ENCODE results near the gene DTX1. TPM values are rescaled to one million over a fixed set of nuclear protein-coding genes. Genes with fewer than 3 reads are reported as not detected.

Gene DTX1
- total RNA-seq, 1 experiment from 2014 or later, result 0.44 TPM

DNA sequence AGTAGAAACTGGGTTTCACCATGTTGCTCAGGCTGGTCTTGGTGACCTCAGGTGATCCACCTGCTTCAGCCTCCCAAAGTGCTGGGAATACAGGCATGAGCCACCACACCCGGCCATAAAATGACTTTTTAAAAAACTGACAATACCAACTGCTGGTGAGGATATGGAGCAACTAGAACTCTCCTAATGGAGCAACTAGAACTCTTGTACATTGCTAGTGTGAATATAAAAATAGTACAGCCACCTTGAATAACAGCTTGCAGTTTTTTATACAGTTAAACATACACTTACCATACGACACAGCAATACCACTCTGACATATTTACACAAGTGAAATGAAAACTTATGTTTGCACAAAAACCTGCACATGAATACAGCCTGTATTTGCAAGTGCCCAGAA lies 90.5 kb downstream of the DTX1 start:
- H3K27ac ChIP-seq (ENCODE audit: low read length), result no peak overlapping the region
- CTCF ChIA-PET, result no interaction called here
- H3K4me1 ChIP-seq (ENCODE audit: control insufficient read depth, insufficient read depth, low read length), result peaks cover 15% of the 10 kb centered on the region
- no peaks in the 10 kb centered on the region for H3K36me3 ChIP-seq (ENCODE audit: control insufficient read depth, insufficient read depth, low read length)
- intact Hi-C loops (cut with micrococcal nuclease; ENCODE audit: unreplicated experiment) (no loop called here), in situ Hi-C loops (cut with HindIII; ENCODE audit: low pct_unique_long_range_greater_than_20kb, low sequenced_read_pairs) (no loop called here)
- ATAC-seq (no peak), DNase-seq (ENCODE audit: low read depth, low spot score) (no peak)
- POLR2A ChIA-PET, result no interaction called here
- no peak overlapping the region for H3K4me3 ChIP-seq (ENCODE audit: low read depth in 2 of 2, low read length in 2 of 2)
- TF ChIP-seq, protein P1, sequence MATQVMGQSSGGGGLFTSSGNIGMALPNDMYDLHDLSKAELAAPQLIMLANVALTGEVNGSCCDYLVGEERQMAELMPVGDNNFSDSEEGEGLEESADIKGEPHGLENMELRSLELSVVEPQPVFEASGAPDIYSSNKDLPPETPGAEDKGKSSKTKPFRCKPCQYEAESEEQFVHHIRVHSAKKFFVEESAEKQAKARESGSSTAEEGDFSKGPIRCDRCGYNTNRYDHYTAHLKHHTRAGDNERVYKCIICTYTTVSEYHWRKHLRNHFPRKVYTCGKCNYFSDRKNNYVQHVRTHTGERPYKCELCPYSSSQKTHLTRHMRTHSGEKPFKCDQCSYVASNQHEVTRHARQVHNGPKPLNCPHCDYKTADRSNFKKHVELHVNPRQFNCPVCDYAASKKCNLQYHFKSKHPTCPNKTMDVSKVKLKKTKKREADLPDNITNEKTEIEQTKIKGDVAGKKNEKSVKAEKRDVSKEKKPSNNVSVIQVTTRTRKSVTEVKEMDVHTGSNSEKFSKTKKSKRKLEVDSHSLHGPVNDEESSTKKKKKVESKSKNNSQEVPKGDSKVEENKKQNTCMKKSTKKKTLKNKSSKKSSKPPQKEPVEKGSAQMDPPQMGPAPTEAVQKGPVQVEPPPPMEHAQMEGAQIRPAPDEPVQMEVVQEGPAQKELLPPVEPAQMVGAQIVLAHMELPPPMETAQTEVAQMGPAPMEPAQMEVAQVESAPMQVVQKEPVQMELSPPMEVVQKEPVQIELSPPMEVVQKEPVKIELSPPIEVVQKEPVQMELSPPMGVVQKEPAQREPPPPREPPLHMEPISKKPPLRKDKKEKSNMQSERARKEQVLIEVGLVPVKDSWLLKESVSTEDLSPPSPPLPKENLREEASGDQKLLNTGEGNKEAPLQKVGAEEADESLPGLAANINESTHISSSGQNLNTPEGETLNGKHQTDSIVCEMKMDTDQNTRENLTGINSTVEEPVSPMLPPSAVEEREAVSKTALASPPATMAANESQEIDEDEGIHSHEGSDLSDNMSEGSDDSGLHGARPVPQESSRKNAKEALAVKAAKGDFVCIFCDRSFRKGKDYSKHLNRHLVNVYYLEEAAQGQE (IDR thresholded peaks at IDR 0.05; ENCODE audit: insufficient read depth in 1 of 2, low read depth in 2 of 2, low read length in 1 of 2), result no peak
- no peak for TF ChIP-seq SIN3A (IDR thresholded peaks at IDR 0.05; ENCODE audit: borderline replicate concordance, insufficient read depth, low read depth, low read length)
- no peak for TF ChIP-seq TCF7L2 (IDR thresholded peaks at IDR 0.05; ENCODE audit: low read depth, low read length)
- no peak for TF ChIP-seq POLR2AphosphoS5 (IDR thresholded peaks at IDR 0.05; ENCODE audit: low read depth, low read length)
- TF ChIP-seq, protein P2, sequence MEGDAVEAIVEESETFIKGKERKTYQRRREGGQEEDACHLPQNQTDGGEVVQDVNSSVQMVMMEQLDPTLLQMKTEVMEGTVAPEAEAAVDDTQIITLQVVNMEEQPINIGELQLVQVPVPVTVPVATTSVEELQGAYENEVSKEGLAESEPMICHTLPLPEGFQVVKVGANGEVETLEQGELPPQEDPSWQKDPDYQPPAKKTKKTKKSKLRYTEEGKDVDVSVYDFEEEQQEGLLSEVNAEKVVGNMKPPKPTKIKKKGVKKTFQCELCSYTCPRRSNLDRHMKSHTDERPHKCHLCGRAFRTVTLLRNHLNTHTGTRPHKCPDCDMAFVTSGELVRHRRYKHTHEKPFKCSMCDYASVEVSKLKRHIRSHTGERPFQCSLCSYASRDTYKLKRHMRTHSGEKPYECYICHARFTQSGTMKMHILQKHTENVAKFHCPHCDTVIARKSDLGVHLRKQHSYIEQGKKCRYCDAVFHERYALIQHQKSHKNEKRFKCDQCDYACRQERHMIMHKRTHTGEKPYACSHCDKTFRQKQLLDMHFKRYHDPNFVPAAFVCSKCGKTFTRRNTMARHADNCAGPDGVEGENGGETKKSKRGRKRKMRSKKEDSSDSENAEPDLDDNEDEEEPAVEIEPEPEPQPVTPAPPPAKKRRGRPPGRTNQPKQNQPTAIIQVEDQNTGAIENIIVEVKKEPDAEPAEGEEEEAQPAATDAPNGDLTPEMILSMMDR (IDR thresholded peaks at IDR 0.05), result no peak
- no peaks in the 10 kb centered on the region for H3K27me3 ChIP-seq (ENCODE audit: control insufficient read depth, insufficient read depth, low read length)
- no peaks in the 10 kb centered on the region for H3K9me3 ChIP-seq (ENCODE audit: control insufficient read depth, insufficient read depth, low read depth, low read length)
- BruUV-seq (replicated peaks), result no TSS peak

Other genes with a start within 250 kb of the DTX1 start
- 4.5 TPM for gene OAS1, start 149.8 kb upstream of the DTX1 start, total RNA-seq (2021; ENCODE audit: unreplicated experiment)
- 33.3 TPM for gene OAS3, start 118.3 kb upstream of the DTX1 start, total RNA-seq (2021; ENCODE audit: unreplicated experiment)
- gene OAS2, start 78.2 kb upstream of the DTX1 start, total RNA-seq (2021; ENCODE audit: unreplicated experiment), result 2.7 TPM
- 0.28 TPM for gene RASAL1, start 79.0 kb downstream of the DTX1 start, total RNA-seq (2021; ENCODE audit: unreplicated experiment)
- 0.10 TPM for gene CFAP73, start 93.0 kb downstream of the DTX1 start, total RNA-seq (2021; ENCODE audit: unreplicated experiment)
- 101 TPM for gene DDX54, start 128.7 kb downstream of the DTX1 start, total RNA-seq (2021; ENCODE audit: unreplicated experiment)
- gene RITA1, start 129.0 kb downstream of the DTX1 start, total RNA-seq (2021; ENCODE audit: unreplicated experiment), result 41.0 TPM
- 75.2 TPM for gene TPCN1, start 164.7 kb downstream of the DTX1 start, total RNA-seq (2021; ENCODE audit: unreplicated experiment)